ENCODE data around the gene CDH4. TPM values are rescaled to one million over a fixed set of nuclear protein-coding genes. Genes with fewer than 3 reads are reported as not detected.

Gene CDH4
- total and polyA plus RNA-seq, 2 of the 8 experiments (the other 6 are each of a cell fraction or from before 2014, with no cell fraction given) = 4.3 to 7.9 TPM

DNA sequence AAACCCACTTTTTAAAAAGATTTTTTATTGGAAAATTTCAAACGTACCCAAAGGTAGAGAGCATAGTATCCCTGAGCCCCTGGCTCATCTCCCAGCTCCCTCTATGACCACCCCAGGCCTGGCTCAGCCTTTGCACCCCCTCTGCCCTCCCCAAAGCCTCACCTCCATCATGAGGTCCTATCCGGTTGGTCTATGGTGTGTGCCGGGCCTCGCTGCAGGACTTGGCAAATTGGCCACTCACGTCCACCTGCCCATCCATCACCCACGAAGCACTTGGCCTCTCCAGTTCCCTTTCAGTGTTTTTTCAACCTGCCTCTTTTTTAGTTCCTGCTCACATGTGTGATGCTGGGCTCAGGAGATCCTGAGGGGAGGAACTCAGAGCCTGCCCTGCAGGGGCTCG, 147.4 kb downstream of the CDH4 start (continued):
- TF ChIP-seq POLR2A (IDR thresholded peaks at IDR 0.05; ENCODE audit: control extremely low read depth in 1 of 2, low read depth in 2 of 2, low read length in 2 of 2) = no peak
- no peak for TF ChIP-seq HDAC2 (IDR thresholded peaks at IDR 0.05; ENCODE audit: borderline replicate concordance in 1 of 2, low read depth in 2 of 2, low read length in 2 of 2)

Data from H1 (cell line).